ENCODE data around the gene CASP10.
"Not testable (repeated sequence)": the region's sequence is repeated elsewhere in the genome, so short reads cannot be mapped to it uniquely, and the experiment has no call there.

CASP10 gene, protein sequence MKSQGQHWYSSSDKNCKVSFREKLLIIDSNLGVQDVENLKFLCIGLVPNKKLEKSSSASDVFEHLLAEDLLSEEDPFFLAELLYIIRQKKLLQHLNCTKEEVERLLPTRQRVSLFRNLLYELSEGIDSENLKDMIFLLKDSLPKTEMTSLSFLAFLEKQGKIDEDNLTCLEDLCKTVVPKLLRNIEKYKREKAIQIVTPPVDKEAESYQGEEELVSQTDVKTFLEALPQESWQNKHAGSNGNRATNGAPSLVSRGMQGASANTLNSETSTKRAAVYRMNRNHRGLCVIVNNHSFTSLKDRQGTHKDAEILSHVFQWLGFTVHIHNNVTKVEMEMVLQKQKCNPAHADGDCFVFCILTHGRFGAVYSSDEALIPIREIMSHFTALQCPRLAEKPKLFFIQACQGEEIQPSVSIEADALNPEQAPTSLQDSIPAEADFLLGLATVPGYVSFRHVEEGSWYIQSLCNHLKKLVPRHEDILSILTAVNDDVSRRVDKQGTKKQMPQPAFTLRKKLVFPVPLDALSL

DNA sequence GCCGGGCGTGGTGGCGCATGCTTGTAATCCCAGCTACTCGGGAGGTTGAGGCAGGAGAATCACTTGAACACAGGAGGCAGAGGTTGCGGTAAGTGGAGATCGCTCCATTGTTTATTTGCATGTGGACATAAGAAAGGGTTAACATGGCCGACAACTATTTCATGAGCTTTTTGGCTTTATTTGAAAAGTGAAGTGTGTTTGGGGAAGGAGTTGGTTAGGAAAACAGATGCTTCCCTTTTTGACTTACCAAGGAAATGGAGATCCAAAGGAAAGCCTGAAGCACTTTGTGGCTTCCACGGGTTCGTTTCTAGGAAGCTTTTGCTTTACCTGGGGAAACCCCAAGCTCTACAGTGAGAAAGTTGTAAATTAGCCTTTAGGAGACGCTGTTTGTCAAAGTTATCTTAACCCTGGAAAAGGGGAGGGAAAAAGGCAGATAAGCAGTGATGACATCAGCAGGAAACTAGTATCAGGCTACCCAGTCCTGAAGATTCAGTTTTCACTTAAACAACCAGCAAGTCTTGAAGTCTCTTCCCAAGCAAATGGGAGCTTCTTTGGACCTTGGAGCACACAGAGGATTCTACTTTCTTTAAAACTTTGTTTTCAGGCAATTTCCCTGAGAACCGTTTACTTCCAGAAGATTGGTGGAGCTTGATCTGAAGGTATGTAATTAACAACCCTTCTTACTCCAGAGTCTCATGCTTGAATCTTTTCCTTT, at the start of gene CASP10:
Gene CASP10 (plus strand): TSS at position 492 of the 715 bp plus-strand sequence. CDS start 2,637 bp downstream, outside the sequence.
- no peak for DNase-seq

DNA sequence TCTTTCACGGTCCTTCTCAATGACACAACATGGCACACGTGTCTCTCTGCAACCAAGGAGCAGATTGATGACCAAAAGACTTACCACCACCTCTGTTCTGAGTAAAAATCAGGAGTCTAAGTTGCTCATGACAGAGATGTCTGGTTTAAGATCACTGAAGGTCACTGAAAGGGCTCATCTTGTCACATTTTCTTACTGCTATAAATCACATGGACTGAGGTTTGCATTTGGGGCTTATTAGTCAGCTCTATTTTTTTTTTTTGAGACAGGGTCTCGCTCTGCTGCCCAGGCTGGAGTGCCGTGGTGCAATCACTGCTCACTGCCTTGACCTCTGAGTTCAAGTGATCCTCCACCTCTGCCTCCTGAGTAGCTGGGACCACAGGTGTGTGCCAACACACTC, 47.6 kb upstream of the CASP10 start:
- no peak for DNase-seq

DNA sequence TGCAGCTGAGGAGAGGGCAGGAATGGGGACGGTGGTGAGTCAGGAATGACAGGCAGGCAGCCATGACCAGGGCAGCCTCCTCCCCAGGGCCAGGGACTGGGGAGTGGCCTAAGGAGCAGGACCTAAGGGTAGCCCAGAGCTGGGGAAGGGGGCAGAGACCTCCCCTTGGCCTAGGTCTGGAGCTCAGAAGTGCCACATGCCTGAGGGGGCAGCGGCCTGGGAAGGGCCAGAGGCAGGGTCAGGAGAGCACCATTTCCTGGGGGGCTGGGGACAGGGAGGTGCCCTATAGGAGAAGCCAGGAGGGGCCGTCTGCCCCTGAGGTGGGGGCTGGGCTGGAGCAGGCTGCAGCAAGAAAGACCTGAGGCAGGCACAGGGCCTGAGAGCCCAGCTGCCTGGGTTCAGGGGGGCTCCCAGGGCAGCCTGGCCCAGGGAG, 46.0 kb upstream of the CASP10 start:
- DNase-seq = no peak

DNA sequence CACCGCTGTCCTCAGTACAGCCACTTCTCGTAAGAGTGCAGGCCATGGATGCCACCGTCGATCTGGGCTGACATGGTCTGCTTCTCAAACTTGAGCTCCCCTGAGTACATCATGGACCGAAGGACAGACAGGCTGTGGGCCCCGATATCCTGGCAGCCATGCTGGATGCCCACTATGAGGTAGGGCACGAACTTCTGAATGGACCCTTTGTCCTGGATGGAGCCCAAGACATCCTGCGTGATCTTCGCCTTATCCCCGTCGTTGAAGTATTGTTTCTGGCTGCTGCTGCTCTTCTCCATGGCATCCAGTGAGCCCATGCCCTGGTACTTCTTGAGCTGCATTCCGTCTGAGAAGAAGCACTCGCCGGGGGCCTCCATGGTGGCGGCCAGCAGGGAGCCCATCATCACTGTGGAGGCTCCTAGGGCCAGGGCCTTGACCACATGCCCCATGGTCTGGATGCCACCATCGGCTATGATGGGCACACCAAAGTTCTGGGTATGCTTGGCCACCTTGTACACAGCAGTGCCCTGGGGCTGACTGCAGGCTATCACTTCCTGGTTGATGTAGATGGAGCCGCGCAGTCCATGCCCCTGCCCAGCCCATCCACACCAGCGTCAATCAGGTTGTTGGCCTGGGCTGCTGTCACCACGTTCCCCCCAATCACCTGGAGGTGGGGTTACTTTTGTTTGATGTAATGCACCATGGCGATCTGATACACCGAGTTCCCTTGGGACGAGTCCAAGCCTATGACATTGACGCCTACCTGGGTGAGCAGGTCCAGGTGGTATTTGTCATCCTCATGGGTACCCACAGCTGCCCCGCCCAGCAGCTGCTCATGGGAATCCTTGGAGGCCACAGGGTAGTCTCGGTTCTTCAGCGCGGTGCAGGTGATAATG, 45.2 kb upstream of the CASP10 start:
- DNase-seq = no peak

DNA sequence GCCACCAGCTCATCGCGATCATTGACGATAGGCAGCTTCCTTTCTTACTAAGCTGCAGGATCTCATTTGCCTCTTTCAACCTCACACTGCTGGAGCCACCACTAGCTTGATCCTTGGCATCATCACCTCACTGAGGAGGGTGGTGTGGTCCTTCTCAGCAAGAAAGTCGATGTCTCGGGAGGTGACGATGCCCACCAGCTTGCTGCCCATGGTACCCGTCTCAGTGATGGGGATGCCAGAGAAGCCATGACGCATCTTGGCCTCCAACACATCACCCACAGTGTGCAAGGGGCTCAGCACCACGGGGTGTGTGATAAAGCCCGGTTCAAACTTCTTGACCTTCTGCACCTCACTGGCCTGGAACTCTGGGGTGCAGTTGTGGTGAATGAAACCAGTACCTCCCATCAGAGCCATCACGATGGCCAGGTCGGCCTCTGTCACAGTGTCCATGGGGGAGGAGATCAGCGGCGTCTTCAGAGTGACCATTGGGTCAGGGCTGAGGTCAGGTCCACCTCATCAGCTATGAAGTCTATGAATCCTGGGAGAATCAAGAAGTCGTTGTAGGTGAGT, 44.5 kb upstream of the CASP10 start:
- DNase-seq = no peak

DNA sequence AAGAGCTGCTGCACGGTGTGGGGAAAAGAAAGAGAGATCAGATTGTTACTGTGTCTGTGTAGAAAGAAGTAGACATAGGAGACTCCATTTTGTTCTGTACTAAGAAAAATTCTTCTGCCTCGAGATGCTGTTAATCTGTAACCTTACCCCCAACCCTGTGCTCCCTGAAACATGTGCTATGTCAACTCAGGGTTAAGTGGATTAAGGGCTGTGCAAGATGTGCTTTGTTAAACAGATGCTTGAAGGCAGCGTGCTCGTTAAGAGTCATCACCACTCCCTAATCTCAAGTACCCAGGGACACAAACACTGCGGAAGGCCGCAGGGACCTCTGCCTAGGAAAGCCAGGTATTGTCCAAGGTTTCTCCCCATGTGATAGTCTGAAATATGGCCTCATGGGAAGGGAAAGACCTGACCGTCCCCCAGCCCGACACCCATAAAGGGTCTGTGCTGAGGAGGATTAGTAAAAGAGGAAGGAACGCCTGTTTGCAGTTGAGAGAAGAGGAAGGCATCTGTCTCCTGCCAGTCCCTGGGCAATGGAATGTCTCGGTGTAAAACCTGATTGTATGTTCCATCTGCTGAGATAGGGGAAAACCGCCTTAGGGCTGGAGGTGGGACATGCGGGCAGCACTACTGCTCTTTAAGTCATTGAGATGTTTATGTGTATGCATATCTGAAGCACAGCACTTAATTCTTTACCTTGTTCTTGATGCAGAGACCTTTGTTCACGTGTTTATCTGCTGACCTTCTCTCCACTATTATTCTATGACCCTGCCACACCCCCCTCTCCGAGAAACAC, 43.8 kb upstream of the CASP10 start:
- not testable (repeated sequence) for DNase-seq

DNA sequence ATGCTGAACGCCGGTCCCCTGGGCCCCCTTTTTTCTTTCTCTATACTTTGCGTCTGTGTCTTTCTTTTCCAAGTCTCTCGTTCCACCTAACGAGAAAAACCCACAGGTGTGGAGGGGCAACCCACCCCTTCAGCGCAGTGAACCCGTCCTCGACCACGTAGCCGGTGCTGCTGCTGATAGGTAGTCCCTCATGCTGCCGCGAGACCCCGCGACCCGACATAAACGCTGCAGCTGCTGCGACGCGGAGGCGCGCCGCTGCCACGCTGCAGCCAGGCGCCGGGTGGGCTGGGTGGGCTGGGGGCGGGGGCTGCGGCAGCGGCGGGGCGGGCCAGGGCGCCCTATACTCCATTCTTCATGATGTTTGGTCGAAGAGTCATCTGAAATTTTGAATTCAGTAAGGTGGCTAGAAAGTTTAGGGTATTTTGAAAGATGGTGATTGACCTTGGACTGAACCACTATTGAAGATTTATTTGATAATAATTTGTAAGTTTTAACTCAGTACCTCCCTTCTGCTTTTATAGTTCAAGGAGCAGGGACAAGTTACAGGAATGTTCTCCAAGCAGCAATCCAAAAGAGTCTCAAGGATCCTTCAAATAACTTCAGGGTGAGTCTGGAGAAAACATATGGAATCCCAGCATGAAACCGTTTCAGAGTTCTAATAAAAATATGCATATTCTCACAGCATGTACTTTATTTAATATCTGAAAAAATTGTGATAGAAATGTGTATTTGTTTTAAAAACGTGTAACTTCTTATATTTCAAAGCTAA, 42.9 kb upstream of the CASP10 start:
- DNase-seq = no peak

DNA sequence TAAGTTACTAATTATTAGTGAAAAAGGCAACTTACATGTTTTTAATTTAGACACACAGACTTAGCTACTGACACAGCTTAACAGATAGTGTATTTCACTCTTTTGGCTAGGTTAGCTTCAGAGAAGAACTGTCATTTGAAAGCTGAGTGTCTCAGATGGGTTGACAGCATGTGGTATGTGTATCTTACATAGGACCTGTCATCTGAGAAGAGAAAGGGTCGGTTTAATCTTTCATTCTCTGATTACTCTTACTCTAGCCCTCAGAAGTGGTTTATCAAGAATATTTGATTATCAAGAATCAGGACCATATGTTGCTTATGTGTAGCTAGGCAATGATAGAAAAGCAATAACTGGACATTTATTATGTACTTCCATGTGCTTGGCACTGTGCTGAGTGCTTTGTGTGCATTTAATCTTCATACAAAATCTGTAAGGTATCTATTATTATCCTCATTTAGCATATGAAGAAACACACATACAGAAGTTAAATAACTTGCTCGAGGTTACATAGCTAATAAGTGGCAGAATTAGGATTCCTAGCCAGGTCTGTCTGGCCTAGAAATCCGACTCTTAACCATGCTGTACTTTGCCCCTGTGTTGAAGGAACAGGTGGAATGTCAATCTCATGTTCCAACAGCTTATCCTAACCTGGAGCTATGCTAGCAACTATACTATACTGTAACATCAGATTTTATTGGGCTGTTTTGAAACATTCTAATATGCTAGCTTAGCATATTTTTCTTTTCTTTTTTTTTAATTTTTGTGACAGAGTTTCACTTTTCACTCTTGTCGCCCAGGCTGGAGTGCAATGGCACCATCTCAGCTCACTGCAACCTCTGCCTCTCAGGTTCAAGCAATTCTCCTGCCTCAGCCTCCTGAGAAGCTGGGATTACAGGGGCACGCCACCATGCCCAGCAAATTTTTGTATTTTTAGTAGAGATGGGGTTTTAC, 38.6 kb upstream of the CASP10 start:
- no peak for DNase-seq

DNA sequence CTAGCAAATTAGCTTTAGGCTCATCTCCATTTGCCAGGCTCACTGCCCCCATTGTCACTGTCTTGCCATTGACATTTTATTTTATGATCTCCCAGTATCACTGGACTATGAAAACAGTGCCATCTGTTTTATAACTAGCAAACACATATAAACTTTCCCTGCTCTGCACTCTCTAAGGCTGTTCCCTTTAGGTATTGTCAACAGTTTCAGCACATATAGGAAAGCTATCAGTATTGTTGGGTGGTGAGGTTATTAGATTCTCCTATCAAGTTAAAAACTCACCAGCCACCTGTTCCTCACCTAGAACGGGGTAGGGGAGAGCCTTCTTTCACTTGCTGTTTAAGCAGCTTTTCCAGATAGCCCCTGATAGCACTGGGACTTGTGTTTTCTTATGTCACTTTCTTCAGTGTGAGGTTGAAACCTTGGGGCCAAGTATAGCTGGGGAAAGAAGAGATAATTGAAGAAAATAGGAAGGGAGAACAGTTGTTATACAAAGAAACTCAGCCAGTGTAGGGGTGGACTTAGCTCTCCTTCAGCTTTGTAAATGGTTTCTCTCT, 34.4 kb upstream of the CASP10 start:
- no peak for DNase-seq

DNA sequence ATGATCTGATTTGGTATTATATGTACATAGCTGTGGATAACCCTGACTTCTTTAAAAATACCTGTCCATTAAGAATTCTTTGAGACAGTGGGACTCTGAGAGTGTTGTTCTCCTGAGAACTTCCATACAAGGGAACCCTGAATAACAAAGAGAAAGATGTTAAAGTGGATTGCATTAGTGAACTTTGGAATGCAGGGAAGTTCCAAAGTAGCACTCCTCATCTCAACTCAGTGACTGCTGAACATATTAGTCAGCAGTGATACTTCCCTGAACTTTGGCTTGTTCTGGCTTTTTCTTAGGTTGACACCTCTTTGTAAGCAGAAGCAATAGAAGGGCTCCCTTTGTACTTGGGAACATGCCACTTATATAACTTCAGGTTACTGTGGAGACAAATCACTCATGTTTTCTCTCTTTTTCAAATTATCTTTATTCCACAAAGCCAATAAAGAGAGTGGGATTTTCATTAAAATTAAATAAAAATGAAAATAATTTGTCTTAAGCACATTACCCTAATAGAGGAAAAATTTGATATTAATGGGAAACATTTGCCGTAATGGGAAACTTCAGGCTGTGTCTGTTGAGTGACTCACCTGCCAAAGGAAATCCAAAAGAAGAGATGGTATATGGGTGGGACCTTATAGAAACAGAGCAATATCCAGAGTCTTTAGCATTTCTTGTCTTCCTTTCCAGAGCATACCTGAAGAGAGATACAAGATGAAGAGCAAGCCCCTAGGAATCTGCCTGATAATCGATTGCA, 33.7 kb upstream of the CASP10 start:
- DNase-seq = no peak

DNA sequence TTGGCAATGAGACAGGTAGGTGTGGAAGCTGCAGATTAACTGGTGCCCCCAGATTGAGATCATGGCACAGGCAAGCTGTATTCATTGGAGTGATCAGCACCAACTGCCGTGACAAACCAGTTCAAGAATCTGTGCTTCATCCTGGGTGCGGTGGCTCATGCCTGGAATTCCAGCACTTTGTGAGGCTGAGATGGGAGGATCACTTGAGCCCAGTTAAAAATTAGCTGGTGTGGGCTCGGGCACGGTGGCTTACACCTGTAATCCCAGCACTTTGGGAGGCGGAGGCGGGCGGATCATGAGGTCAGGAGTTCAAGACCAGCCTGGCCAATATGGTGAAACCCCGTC, 33.1 kb upstream of the CASP10 start:
- not testable (repeated sequence) for DNase-seq

DNA sequence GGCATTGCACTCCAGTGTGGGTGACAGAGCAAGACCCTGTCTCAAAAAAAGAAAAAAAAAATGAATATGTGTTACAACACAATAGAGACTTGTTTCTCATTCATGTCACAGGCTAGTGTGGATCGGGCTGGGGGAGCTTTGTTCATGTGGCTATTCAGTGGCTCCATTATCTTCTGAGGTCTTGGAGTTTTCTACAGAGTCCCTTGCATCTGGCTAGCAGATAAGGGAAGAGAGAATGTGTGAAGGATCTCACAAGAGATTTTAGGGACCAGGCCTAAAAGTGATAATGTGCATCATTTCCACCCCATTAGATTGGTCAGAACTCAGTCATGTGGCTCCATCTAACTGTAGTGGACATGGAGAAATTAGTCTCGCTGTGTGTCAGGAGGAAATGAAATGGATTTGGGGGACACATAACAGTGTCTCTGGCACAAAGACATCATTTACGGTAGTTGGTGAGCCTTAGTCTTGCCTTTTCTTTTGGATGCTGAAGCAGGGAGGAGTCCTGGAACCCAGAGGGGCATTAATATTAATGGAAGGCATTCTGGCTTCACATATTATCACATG, 32.4 kb upstream of the CASP10 start:
- DNase-seq = no peak

DNA sequence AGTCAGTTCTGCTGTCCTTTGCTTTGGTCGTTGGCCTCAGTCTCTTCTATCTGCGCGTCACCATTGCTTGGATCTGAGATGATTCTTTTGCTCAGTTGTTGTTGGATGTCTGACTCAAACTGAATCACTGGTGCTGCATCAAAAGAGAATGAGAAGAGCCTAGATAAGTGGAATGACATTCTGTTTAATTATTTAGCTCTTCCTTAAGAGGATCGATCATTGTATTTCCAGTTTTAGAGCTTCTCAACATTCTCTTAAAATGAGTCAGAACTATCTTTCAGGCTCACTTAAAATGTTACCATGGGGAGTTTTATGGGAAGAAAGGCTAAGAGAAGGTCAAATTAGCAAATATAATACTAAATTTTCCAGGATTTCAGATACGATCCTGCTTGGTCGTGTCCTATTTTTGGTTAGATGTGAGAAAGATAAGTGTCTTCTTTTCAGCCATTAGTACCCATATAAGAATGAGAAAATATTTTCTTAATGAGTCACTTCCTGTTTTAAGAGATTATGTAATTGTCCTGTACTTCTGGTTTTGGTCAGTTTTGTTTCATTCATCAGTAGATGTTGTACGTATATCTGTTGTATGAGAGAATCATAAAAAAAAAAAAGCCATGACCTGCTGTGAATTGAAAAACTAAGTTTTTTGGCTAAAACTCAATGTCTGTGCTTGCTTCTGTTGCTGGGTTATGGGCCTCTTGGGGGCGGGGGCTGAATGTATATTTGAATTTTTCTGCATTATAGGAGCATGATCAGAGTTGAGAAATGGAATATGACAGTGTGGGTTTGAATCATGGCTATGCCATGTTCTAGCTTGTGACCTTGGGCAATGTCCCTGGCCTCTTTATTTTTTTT, 31.6 kb upstream of the CASP10 start:
- no peak for DNase-seq

DNA sequence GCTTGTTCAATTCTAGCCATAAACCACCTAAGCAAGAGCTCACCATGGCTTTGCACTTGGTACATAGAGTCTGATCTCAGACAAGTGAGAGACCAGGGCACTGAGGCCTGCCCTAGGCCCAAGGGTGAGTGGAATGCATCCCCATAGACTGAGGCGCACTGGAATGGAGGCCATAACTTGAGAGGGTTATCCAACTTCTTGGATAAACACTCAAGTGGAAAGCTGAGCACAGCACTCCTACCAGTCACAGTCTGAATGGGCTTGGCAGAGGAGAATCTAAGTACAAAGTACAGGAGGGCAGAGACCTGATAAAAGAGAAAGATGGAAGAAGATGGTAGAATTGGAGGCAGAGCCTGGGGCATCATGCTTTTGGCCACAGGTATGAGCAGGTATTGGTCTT, 30.4 kb upstream of the CASP10 start:
- DNase-seq = no peak

DNA sequence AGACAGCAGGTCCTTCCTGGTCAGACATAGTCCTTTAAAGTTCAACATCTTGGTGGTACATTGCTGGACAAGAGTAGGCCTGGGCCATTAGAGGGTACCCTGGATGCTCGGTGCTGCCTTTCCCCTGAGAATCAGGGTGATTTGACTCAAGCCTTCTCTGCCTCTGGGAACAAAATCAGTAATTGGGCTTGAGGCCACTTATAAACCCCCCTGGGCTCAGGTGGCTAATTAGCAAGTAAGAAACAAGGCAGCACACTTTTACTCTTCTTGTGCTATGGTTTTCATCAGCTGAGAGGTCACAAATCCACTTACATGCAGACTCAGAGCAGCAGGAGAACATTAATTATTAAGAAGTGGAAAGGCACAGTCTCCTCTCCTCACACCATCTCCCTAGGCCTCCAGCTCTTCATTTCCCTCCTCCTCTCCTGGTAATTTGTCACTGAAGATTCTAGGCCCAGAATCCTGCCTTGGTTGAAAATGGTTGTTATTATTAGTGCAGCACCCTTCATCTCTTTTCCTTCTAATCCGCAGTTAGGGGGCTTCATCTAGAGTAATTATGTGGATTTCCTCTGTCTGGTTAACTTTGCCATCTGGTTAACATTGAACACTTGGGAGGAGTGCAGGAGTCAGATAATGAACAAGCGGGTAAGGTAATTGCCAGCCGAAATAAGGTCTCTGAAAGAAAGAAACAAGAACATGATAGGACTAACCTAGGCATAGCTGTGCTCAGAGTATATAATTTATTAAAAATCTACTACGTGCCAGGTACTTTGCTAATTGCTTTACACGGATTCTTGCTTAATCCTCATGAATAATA, 29.7 kb upstream of the CASP10 start:
- no peak for DNase-seq

DNA sequence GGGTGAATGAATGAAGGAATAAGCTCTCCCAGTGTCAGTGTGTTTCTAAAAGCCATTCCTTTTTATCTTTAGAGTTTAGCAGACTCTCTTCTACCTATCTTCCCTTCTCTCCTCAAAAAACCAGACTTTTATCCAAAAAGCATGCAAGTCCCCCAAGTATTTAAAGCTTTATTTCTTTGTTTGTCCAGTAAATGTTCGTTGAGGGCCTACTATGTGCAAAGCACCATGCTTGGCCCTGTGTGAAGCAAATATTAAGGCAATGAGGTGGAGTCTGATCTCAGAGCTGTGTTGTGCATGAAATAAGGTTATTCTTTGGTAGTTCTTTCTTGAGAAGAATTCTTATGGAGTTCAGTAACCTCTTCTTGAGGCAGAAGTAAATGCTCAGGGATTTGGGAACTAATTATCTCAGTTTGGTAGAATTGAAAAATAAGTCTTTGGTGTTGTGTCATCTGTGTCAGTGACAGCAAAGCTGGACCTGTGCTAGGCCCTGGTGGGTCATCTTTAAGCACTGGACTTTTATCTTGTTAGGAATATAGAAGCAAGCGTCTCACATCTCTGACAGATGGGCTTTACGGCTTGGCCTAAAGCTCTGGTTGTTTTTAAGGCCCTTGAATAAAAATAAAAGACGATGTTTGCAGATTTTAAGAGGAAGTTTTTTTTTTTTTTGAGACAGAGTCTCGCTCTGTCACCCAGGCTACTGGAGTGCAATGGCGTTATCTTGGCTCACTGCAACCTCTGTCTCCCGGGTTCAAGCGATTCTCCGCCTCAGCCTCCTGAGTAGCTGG, 28.1 kb upstream of the CASP10 start:
- DNase-seq = no peak
